HG02981 (cell line): ENCODE results near the gene MCHR2.
"Not testable (repeated sequence)": the region's sequence is repeated elsewhere in the genome, so short reads cannot be mapped to it uniquely, and the experiment has no call there.

ENCODE experiments used
- ATAC-seq: cut with Tn5 transposase; IDR thresholded peaks from one replicate; pipeline ENCODE4 v1.9.1; 2021; ENCODE audit warnings: mild to moderate bottlenecking, moderate library complexity; ENCODE audit not compliant: unreplicated experiment

Gene MCHR2, protein sequence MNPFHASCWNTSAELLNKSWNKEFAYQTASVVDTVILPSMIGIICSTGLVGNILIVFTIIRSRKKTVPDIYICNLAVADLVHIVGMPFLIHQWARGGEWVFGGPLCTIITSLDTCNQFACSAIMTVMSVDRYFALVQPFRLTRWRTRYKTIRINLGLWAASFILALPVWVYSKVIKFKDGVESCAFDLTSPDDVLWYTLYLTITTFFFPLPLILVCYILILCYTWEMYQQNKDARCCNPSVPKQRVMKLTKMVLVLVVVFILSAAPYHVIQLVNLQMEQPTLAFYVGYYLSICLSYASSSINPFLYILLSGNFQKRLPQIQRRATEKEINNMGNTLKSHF

DNA sequence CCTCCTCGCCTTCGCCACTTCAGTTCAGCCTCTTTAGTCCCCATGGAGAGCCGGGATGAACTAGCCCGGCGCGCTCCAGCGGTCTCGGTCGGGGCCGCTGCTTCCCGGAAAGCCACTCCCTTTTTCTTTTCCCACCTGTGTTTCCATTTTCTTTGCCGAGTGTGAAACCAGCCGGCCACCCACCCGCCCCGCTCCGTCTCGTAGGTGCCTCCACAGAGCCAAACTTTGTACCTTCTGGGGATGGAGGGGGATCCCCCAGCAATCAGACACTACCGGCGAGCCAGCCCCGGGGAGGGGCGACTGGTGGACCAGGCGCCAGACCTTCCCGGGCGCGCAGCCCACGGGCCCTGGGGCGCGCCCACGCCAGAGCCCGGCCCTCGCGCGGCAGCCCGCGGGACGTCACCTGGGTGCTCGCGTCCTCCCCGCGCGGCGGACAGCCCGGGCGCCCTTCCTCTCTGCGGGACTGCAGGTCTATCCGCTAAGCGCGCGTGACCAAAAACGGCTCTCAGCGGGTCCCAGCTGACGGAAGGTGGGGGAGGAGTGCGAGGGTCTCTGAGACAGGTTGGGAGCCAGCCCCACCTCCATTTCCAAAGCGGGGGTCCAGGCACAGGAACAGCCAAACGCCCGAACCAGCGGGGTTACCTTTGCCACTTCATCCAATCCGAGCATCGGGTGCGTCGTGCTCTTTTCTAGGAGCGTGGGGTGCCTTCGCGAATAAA is at the start of gene MCHR2:
Gene MCHR2 (minus strand): TSS at position 691 of the 719 bp plus-strand sequence. CDS start 38,076 bp downstream, outside the sequence.
- ATAC-seq = no peak

DNA sequence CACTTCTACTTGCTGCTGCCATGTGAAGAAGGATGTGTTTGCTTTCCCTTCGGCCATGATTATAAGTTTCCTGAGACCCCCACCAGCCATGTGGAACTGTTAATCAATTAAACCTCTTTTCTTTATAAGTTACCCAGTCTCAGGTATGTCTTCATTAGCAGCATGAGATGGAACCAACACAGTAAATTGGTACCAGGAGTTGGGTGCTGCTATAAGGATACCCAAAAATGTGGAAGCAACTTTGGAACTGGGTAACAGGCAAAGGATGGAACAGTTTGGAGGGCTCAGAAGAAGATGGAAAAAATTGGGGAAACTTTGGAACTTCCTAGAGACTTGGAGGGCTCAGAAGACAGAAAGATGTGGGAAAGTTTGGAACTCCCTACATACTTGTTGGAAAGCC is 44.5 kb upstream of the MCHR2 start:
- not testable (repeated sequence) for ATAC-seq

DNA sequence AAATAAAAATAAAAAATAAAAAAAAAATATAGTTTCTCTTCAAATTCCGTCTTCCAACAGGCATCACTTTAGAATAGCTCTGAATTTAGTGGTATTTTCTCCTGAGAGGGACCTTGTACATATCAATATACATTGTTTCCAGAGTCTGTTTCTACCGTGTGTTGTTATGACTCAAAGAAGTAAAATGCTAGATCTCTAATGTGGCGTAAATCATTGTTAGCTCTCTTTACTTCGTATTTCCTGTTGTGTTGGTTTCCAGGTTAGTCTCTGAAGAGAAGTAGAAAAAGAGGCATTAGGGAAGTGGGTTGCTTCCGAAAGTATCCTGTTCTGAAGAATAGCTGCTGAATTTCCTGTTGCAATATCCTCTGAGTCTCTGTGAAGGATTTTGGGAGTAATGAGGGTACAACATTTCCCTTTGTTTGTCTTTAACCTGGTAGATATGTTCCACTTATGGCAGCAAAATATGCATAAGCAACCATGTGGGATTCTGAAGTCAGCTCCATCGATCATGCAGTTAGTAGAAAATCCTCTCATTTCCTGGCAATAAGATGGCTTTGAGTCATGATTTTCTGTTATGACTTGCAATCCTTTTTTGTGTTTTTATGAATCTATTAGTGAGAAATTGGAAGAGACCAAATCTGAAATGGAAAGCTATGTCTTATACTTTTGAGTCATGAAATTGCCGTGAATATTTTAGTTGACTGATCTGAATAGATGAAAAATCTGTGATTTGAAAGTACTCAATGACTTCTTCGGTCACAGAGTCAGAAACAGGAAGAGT is 42.0 kb upstream of the MCHR2 start:
- peak; percentile 88 for ATAC-seq

DNA sequence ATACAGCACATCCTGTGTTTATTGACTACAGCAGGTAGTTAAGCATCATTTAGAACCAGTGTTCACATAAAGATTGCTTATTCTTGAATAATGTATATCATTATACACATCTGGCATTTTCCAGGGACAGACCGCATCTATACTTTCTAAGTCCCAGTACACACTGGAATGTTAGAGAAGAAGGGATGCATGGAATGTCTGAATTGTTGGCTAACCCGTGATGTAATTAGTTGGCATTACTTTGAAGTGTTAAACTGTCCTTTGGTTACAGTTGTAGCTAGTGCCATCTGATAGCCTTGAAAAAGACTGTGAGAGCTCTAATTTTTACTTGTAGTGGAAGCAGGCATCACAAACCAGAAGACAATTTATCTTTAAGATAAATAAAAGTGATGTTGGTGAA is 29.8 kb upstream of the MCHR2 start:
- ATAC-seq = no peak

DNA sequence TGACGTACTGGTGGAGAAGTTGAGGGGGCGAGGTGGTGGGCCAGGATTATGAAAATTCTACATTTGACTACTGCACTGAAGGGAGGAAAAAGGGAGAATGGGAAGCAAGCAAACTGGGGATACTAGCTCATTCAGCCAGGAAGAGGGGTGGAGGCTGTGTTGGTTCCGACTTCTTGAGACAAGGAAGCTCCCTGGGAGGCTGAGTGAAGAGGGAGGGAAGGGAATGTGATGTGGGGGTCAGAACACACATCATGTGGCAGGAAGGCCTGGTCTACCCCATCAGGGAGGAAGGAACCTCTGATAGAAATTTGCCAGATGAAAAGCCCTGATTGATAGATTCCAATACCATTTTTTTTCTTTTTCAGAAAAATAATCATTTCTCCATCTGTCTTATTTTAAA is 28.8 kb upstream of the MCHR2 start:
- no peak for ATAC-seq

DNA sequence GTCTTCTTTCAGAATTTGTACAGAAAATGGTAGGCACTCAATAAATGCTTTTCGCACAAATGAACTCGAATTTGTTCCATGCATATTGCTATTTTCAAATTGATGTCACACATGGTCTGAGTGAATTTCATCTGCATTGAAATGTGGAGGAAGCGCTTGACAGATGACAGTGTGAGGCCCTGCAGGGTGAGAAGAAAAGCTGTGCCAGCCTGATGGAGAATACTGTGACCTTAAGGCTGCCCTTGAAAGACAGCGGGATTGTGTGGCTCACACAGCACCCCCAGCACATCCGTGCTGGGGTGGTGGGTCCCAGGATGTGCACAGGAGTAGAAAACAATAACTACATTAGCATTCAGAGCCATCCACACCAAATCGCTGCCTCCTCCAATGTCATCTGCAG is 14.8 kb upstream of the MCHR2 start:
- ATAC-seq = no peak

DNA sequence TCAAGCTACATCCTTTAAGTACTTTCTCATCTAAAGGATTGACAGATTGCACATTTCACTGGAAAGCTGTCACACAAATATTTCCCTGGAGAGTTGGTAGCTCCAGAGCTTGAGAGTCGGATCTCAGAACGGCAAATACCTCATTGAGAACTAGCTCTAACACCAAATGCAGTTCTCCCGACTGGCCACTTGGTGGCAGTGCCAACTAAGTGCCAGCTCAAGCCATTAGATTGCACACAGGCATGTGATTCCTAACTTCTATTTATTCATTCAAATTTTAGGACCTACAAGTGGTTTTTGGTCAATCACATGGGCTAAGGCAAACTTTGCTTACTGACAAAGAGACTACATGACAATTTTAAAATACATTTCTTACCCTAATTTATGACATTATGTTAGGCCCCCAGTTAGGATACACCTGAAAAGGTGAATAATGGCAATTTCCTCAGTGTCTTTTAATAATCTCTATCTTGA is 7.9 kb upstream of the MCHR2 start:
- ATAC-seq = peak; percentile 89

DNA sequence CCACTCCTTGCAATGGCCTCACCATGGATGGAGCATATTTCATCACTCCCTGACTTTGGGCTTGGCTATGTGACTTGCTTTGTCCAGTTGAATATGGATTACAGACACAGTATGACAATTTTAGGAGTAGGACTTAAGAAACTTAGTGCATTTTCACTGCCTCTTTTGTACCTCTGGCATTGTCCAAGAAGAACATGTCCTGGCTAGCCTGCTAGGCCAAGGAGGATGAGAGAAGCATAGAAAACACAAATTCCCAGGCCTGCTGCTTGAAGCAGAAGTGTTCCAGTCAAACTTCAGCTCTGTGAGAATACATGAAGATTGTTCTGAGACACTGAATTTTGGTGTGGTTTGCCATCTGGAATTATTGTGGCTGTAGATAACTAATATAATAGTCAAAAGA is 3.1 kb upstream of the MCHR2 start:
- no peak for ATAC-seq

DNA sequence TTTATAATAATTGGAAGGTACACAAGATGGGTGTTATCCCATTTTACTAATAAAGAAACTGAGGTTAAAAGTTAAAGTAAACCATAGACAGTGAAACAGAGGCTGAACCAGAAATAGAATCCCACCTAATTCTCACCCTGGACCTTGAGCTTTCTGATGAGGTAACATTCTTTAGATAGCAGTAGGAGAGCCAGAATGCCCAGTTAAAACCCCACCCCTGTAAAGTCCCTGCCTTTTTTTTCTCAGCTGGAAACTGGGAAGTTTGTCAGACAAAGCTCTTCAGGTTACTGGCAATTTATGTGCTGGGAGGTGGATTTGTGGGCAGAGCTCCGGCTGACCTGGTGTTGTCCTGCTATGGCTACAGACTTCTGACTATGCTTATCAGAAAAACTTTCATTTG is 1.9 kb upstream of the MCHR2 start:
- ATAC-seq = no peak

DNA sequence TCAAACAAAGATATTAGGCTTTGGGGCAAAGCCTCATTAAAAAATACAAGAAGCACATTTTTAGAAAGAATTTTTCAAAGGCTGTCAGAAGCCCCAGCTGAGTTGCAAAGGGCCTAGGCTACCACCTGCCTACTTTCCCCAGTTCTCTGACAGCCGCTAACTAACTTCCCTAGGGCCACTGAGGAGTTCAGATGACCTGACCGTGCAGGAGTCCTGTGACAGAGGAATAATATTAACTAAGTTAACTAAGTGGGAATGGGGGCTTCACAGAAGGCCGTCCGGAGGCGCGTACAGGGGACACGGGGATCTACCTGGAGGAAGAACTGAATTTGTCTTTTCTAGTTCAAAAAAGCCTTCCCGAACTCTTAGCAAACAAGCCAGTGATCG is 884 bp downstream of the MCHR2 start:
- ATAC-seq = no peak

DNA sequence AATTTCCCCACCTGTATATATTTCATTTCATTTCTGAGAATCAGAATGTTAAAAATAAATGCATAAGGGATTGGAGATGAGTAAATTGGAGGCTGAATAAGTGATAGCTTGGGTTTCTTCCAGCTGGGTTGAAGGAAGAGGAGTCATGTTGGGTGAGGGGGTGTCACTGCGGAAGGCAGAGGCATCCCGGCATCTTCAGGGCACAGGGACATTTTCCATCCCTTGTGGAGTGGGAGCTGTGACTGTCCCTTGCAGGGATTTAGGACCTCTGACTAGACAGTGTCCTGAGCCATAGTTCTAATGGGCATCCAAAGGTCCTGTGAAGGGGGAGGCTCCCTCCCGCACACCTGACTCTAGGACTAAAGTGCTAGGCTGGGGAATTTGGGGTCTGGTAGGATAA is 2.1 kb downstream of the MCHR2 start:
- ATAC-seq = no peak

DNA sequence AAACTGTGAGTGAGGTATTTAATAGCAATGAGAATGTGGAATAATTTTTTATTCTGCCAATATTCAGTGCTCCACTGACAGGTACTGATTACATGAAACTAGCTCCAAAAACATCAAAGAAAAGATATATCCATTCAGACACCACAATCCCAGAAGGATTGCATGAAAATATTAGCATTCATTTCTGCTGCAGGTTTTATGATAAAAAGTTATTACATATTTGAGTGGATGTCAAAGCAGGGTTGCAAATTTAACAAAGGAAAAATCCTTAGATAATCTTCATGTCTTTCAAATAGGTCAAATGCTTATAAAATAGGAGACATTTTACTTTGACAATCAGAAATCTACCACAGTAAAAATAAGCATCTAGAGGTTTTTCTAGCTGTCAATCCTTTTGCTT is 13.3 kb downstream of the MCHR2 start:
- ATAC-seq = no peak

DNA sequence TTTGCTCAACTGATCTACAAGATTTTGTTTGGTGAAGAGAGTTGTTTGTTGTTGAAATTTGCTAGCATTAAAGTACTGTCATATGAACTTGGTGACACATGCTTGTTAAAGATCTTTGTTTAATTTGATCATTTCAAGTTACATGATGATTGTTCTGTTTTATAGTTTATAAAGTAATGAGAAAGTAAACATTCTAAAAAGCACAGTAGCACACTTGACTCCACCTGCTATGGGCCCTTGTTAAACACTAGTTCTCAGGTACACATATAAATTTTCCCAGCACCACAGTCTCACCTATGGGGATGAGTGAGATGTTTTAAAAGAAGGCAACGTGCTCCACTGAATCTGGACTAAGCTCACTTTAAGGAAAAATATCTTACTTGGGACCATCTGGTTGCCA is 14.1 kb downstream of the MCHR2 start:
- ATAC-seq = no peak

DNA sequence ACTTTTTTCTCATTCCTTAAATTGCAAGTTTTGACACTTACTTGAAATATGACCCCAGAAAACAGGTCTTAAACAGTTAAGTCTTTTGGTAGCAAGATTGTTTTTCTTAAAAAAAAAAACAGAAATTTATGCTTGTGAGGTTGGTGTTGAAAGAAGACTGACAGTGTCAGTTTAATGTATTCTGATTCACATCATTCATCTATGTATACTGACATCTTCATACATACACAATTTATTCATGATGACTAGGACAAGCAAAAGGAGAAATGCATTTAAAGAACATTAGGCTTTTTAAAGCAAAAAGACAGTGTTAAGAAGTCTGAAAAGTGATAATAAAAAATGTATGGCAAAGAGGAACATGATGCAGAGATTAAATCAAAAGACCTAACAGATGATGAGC is 27.0 kb downstream of the MCHR2 start:
- ATAC-seq = no peak

DNA sequence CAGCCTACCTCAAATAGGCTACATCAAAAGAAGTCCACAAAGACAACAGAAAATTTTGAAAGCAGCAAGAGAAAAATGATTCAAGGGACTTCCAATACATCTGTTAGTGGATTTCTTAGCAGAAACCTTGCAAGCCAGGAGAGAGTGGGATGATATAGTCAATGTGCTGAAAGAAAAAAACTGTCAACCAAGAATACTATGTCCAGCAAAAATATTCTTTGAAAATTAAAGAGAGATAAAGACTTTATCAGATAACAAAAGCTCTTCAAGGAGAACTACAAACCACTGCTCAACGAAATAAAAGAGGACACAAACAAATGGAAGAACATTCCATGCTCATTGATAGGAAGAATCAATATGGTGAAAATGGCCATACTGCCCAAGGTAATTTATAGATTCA is 34.0 kb downstream of the MCHR2 start:
- no peak for ATAC-seq

DNA sequence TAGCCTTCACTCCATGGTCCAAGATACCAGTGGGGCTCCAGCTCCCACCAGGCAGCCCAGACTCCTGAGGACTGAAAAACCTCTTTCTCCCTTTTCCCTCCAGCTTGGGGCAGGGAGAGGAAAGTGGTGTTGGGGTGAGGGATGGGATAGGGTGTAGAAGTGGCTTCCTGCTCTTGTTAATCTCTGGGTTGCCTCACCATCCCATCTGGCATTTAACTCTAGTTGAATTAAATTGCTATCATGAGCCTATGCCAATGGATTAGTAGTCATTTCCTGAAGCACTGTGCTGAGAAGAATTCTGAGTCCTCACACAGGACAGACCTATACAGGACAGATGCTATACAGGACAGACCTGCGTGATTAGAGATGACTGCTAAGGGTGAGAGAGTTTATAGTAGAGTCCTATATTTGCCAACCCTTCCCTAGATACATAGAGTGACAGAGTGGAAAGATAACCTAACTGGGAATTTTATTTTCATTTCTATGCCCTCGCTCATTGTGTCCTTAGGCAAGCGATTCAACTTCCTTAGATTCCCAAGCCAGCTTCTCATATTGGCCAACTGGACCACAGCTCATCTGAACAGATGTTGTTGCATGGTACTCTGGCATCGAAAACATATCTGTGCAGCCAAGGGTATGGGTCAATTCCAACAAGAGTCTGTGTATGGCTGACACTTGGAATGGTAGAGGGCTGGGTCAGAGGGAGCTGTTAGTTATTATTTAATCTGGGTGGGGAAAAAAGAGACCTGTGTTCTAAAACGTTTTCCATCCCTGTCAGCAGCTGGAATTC is 42.8 kb downstream of the MCHR2 start:
- ATAC-seq = no peak

DNA sequence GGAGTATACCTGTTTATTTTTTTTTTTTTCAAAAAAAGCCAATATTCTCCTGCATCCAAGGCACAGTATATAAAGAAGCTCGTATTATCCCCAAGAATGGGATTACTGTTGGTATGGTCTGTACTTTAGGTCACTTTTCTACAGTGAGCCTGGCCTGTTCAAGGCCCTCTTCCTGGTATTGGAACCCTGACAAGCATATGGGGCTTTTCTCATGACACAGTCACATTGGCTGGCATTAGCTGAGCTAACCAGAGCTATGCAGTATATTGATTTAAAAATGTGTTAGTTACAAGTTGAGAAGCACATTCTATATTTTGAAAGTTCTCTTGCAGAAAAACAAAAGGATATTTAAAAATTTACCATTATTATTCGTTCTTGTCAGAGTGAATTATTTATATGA is 48.0 kb downstream of the MCHR2 start:
- no peak for ATAC-seq

DNA sequence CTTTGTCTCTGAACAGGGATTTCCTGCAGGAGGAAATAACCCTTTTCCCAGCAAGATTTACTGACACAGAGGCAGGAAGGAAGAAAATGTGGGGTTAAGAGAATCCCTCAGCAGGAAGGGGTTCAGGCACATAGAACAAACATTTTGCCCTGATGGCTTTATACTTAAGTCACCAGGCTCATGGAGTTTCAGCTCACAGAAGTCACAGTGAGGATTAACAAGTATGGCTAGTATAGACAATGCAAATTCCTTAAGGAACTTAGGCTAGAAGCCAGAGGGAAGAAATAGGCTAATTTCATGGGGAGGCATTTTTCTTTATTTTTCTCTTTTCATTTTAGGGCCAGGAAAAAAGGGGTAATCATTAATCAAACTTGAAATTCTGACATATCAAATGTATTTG is 50.2 kb downstream of the MCHR2 start:
- no peak for ATAC-seq

DNA sequence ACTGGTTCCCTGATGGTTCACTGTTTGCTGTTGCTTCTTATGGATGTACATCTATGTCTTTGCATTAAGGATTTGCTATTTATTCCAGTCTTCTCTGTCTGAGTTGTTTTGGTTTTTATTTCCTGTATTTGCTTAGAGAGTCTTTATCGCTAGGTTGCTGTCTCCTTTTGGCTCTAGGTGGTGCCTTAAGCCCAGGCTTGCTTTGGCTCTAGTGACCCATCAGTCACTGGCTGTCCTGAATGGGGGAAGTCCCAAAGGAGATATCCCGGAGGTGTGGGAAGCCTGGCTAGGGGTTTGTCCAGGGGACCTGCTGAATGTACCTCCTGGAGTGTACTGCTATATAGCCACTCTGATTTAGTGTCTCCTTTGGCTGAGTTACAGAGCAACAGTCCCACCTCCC is 53.4 kb downstream of the MCHR2 start:
- no peak for ATAC-seq

DNA sequence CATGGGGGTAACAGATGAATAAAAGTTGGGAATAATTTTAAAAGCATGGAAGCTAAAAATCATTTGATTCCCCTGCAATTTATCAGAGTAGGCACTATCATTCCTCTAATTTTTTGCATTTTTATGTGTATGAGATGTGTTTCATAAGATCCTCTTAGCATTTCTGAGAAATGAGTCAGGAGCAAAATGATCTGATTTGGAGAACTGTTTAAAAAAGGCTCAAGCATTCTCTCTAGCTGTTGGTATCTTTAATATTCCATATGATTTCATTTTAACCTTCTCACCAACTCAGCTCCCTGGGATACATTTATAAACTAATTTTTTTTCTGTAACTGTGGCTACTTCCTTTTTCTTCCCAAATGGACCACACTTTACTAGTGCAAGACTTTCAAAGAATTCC is 60.9 kb downstream of the MCHR2 start:
- ATAC-seq = no peak

DNA sequence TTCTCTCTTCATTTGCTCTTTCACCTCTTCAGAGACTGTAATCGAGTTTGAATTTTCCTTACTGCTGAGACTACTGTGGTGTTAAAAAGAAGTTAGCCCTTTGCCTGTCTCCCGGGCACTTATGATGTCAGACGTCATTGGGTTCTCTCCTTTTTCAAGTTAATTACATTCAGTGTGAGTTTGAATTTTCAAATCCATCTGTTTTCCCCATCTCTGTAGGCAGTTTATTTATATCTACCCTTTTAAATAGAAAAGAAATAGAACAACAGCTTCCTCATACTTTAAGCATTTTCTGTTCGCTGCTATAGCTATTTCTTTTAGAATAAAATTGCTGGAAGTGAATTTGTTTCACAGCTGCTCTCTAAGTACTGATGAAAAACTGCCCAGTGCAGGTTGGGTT is 81.4 kb downstream of the MCHR2 start:
- ATAC-seq = no peak
